Stimulated activated CD8-positive, alpha-beta memory T cell treated with anti-CD3 and anti-CD28 coated beads, Interleukin-7, amount 100 ng/mL, for 48 hours (primary cell): ENCODE data around the gene HOXA6.

ENCODE experiments used
- DNase-seq, 2 donors: peaks; one replicate each; pipeline ENCODE4 v3.0.0-alpha.2; 2020; ENCODE audit warnings: low read depth in 1 of 2; ENCODE audit errors: extremely low read depth in 1 of 2

The HOXA6 gene

GRCh38 chr7:27185013-27185853 is 37.7 kb upstream of the HOXA6 start, which contains the start of gene HOXA11:
Gene HOXA11 (minus strand): TSS chr7:27185232. CDS start chr7:27185144, 88 bp downstream.
- no peak for DNase-seq

- DNase-seq: no peak
These were observed 36.9 kb upstream of the HOXA6 start for GRCh38 chr7:27184337-27185012.

- DNase-seq: no peak
These were observed 36.2 kb upstream of the HOXA6 start for GRCh38 chr7:27183682-27184336.

- DNase-seq: no peak
These were observed 35.5 kb upstream of the HOXA6 start for GRCh38 chr7:27182861-27183681.

GRCh38 chr7:27182285-27182841 is 34.8 kb upstream of the HOXA6 start:
- DNase-seq: no peak

- DNase-seq: no peak
These were observed 34.3 kb upstream of the HOXA6 start for GRCh38 chr7:27181795-27182275.

GRCh38 chr7:27180431-27181420 is 33.2 kb upstream of the HOXA6 start:
- DNase-seq: no peak

- no peak for DNase-seq
These were observed 32.2 kb upstream of the HOXA6 start for GRCh38 chr7:27179503-27180430.

GRCh38 chr7:27179030-27179429 is 31.5 kb upstream of the HOXA6 start:
- no peak for DNase-seq

- DNase-seq: no peak
These were observed 30.8 kb upstream of the HOXA6 start for GRCh38 chr7:27178366-27178765.

GRCh38 chr7:27177795-27178320 is 30.3 kb upstream of the HOXA6 start:
- DNase-seq: no peak

- DNase-seq: no peak
These were observed 29.6 kb upstream of the HOXA6 start for GRCh38 chr7:27176962-27177794.

- DNase-seq: no peak
These were observed 28.9 kb upstream of the HOXA6 start for GRCh38 chr7:27176524-27176845.

GRCh38 chr7:27175626-27176523 is 28.3 kb upstream of the HOXA6 start:
- DNase-seq: no peak

GRCh38 chr7:27174874-27175625 is 27.5 kb upstream of the HOXA6 start:
- no peak for DNase-seq
